HG03565 (cell line): ENCODE data around the gene SCARB1.

ENCODE experiments used
- ATAC-seq: cut with Tn5 transposase; IDR thresholded peaks from one replicate; pipeline ENCODE4 v1.9.1; 2021; ENCODE audit warnings: mild to moderate bottlenecking, moderate library complexity; ENCODE audit not compliant: unreplicated experiment

SCARB1 gene

GRCh38 chr12:124824195-124824594 lies 39.5 kb downstream of the SCARB1 start:
- ATAC-seq = no peak

GRCh38 chr12:124823272-124823970 lies 40.2 kb downstream of the SCARB1 start:
- no peak for ATAC-seq

- ATAC-seq = no peak
These were observed 41.4 kb downstream of the SCARB1 start for GRCh38 chr12:124822218-124822617.

- ATAC-seq = no peak
These were observed 42.1 kb downstream of the SCARB1 start for GRCh38 chr12:124821252-124822200.

GRCh38 chr12:124820199-124820598 lies 43.5 kb downstream of the SCARB1 start:
- ATAC-seq = no peak

GRCh38 chr12:124819525-124819924 lies 44.1 kb downstream of the SCARB1 start:
- no peak for ATAC-seq

- ATAC-seq = no peak
These were observed 44.6 kb downstream of the SCARB1 start for GRCh38 chr12:124819080-124819479.

GRCh38 chr12:124817076-124818000 lies 46.3 kb downstream of the SCARB1 start:
- no peak for ATAC-seq

GRCh38 chr12:124816295-124816854 lies 47.3 kb downstream of the SCARB1 start:
- ATAC-seq = no peak

- no peak for ATAC-seq
These were observed 48.7 kb downstream of the SCARB1 start for GRCh38 chr12:124814741-124815613.

GRCh38 chr12:124813782-124814181 lies 49.9 kb downstream of the SCARB1 start:
- ATAC-seq = no peak

GRCh38 chr12:124812979-124813378 lies 50.7 kb downstream of the SCARB1 start:
- no peak for ATAC-seq

- no peak for ATAC-seq
These were observed 51.3 kb downstream of the SCARB1 start for GRCh38 chr12:124812356-124812755.

GRCh38 chr12:124811633-124812032 lies 52.0 kb downstream of the SCARB1 start:
- ATAC-seq = no peak

- no peak for ATAC-seq
These were observed 53.8 kb downstream of the SCARB1 start for GRCh38 chr12:124809878-124810277.

GRCh38 chr12:124809391-124809790 lies 54.3 kb downstream of the SCARB1 start:
- ATAC-seq = no peak

GRCh38 chr12:124808272-124808671 lies 55.4 kb downstream of the SCARB1 start:
- no peak for ATAC-seq

GRCh38 chr12:124805876-124806668 lies 57.6 kb downstream of the SCARB1 start:
- no peak for ATAC-seq

- no peak for ATAC-seq
These were observed 58.6 kb downstream of the SCARB1 start for GRCh38 chr12:124805050-124805449.
